Measurements from ENCODE around the gene KCNQ1.

KCNQ1 gene

DNA sequence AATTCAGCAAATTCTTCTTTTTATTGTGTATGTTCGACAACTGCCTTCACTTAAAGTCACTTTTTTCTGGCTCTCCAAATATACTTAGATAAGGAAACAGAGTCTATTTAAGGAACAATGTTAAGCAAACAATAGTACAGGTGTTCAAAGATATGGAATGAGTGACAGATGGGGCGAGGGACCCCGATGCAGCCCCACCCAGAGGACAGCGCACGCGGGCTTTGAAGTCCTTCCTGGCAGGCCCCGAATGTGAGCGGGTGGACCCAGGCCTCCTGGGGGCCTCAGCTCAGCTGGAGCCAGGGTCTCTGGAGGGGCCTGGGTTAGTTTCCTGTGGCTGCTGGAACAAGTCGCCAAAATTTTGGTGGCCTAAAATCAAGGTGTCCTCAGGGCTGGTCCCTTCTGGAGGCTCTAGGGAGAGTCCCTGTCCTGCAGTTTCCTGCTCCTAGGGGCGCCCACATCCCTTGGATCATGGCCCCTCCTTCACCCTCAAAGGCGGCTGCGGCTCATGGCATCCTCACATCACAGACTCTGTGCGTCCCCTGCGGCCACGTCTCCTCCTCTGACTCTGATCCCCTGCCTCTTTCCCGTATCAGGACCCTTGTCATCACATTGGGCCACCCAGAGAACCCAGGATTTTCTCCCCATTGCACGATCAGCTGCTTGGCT, 295.6 kb downstream of the KCNQ1 start:
- Mint-ChIP-seq H3K9me3 (no peaks in the 10 kb centered on the region), H3K4me3 (no peak overlapping the region), H3K27me3 (no peaks in the 10 kb centered on the region), H3K36me3 (peaks cover 7% of the 10 kb centered on the region), H3K4me1 (peaks cover 2% of the 10 kb centered on the region), H3K27ac (no peak overlapping the region)
- ATAC-seq (ENCODE audit: low read depth) (no peak), DNase-seq (ENCODE audit: low spot score in 2 of 2) (no peak)

GRCh38 chr11:2741006-2741376, 296.2 kb downstream of the KCNQ1 start:
- Mint-ChIP-seq H3K4me1 (peaks cover 2% of the 10 kb centered on the region), H3K4me3 (no peak overlapping the region), H3K27me3 (no peaks in the 10 kb centered on the region), H3K9me3 (no peaks in the 10 kb centered on the region), H3K27ac (no peak overlapping the region), H3K36me3 (peaks cover 9% of the 10 kb centered on the region)
- no peak for ATAC-seq (ENCODE audit: low read depth)
- no peak for DNase-seq (ENCODE audit: low spot score in 2 of 2)

- H3K4me1 Mint-ChIP-seq, result peaks cover 2% of the 10 kb centered on the region
Observed at GRCh38 chr11:2741377-2742131, 296.7 kb downstream of the KCNQ1 start.

DNA sequence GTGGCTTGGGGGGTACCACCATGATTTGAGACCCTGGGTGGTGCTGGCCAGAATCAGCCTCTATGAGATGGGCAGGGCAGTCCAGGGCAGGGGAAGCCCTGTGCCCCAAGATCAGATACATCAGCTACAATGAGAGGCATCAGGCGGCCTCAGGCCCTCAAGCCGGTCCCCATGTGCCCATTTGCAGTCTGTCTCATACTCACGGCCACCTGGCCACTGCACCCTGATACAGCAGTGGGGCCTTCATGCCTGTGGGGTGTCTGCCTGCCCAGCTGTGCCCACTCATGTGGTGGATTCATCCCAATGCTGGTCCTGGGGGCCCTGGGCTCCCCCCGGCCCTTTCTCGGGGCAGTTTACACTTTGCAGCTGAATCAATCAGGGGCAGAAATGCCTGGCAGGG, 297.4 kb downstream of the KCNQ1 start:
- Mint-ChIP-seq H3K4me3 (no peak overlapping the region), H3K9me3 (no peaks in the 10 kb centered on the region), H3K27ac (no peak overlapping the region), H3K36me3 (peaks cover 10% of the 10 kb centered on the region), H3K27me3 (no peaks in the 10 kb centered on the region), H3K4me1 (no peaks in the 10 kb centered on the region)
- no peak for ATAC-seq (ENCODE audit: low read depth)
- DNase-seq (ENCODE audit: low spot score in 2 of 2), result no peak

More at GRCh38 chr11:2741377-2742131, 296.7 kb downstream of the KCNQ1 start:
- DNase-seq (ENCODE audit: low spot score in 2 of 2) (no peak), ATAC-seq (ENCODE audit: low read depth) (no peak)
- no peak overlapping the region for H3K27ac Mint-ChIP-seq
- no peaks in the 10 kb centered on the region for H3K9me3 Mint-ChIP-seq
- H3K27me3 Mint-ChIP-seq, result no peaks in the 10 kb centered on the region
- peaks cover 9% of the 10 kb centered on the region for H3K36me3 Mint-ChIP-seq
- no peak overlapping the region for H3K4me3 Mint-ChIP-seq

DNA sequence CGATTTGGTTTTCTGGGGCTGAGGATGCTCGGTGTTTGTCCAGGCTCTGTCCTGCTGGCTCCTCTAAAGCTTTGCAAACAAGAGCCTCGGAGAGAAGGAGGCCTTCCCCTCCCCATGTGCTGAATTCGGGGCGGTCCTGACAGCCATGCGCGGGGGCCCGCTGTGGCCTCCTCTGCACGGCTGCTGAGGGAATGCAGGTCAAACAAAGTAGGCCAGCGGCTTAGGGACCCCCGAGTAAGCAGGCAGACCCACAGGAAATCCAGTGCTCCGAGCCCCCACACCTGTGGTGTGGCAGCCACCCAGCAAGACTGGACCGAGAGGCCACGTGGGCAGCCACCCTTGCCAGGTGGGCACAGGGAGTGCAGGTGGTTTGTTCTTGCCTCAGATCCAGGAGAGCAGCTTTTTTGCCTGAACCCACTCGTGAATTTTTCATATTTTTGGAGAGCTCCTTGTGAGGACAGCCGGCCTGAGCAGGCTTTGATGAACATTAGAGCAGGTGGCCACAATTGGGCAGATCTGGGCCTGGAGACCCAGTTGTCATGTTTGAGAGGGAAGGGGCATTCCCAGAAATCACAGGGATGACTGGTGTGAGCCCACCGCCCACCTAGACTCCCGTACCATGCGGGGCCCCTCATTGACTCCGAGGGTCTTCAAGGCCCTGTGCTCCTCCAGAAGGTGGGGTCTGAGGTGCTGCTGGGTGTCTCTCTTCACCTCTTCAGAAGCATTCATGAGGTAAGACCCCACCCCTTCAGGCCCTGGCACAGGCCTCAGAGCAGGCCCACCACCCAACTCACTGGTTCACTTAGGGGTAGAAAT, 298.0 kb downstream of the KCNQ1 start:
- Mint-ChIP-seq H3K36me3 (peaks cover 13% of the 10 kb centered on the region), H3K27me3 (no peaks in the 10 kb centered on the region), H3K9me3 (no peaks in the 10 kb centered on the region), H3K4me3 (no peak overlapping the region), H3K27ac (no peak overlapping the region), H3K4me1 (no peaks in the 10 kb centered on the region)
- no peak for DNase-seq (ENCODE audit: low spot score in 2 of 2)
- no peak for ATAC-seq (ENCODE audit: low read depth)

GRCh38 chr11:2743427-2744110, 298.8 kb downstream of the KCNQ1 start:
- ATAC-seq (ENCODE audit: low read depth) (no peak), DNase-seq (ENCODE audit: low spot score in 2 of 2) (no peak)
- Mint-ChIP-seq H3K9me3 (no peaks in the 10 kb centered on the region), H3K27me3 (no peaks in the 10 kb centered on the region), H3K27ac (no peak overlapping the region), H3K4me3 (no peak overlapping the region), H3K36me3 (peaks cover 13% of the 10 kb centered on the region), H3K4me1 (no peaks in the 10 kb centered on the region)

- peaks cover 18% of the 10 kb centered on the region for H3K36me3 Mint-ChIP-seq
Observed at GRCh38 chr11:2744166-2744565, 299.4 kb downstream of the KCNQ1 start.

DNA sequence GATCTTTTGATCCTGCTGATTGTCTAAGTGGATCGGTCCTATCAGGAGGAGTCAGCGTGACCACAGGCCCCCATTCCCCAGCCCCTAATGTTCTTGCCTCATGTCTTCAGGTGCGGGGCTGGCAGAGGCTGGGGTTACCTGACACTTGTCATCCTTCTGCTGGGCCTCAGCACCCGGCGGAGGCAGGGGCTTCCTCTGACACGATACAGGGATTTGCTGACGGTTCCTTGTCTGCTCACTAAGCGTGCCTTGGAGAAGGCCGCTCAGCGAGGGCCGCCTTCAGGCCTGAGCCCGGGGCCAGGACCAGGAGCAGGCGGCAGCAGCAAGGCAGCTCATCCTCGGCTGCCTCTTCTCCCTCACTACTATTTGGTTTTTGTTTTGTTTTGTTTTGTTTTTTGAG, 300.7 kb downstream of the KCNQ1 start:
- peaks cover 24% of the 10 kb centered on the region for H3K36me3 Mint-ChIP-seq
- no peaks in the 10 kb centered on the region for H3K27me3 Mint-ChIP-seq
- DNase-seq (ENCODE audit: low spot score in 2 of 2) (no peak), ATAC-seq (ENCODE audit: low read depth) (no peak)
- no peak overlapping the region for H3K27ac Mint-ChIP-seq
- H3K4me1 Mint-ChIP-seq, result no peaks in the 10 kb centered on the region
- H3K4me3 Mint-ChIP-seq, result no peak overlapping the region
- no peaks in the 10 kb centered on the region for H3K9me3 Mint-ChIP-seq

More at GRCh38 chr11:2744166-2744565, 299.4 kb downstream of the KCNQ1 start:
- no peaks in the 10 kb centered on the region for H3K9me3 Mint-ChIP-seq
- no peak for DNase-seq (ENCODE audit: low spot score in 2 of 2)
- H3K4me3 Mint-ChIP-seq, result no peak overlapping the region
- ATAC-seq (ENCODE audit: low read depth), result no peak
- no peak overlapping the region for H3K27ac Mint-ChIP-seq
- H3K4me1 Mint-ChIP-seq, result no peaks in the 10 kb centered on the region
- H3K27me3 Mint-ChIP-seq, result no peaks in the 10 kb centered on the region

GRCh38 chr11:2746401-2747247, 301.8 kb downstream of the KCNQ1 start:
- H3K27me3 Mint-ChIP-seq, result no peaks in the 10 kb centered on the region
- no peaks in the 10 kb centered on the region for H3K9me3 Mint-ChIP-seq
- H3K4me1 Mint-ChIP-seq, result no peaks in the 10 kb centered on the region
- ATAC-seq (ENCODE audit: low read depth) (no peak), DNase-seq (ENCODE audit: low spot score in 2 of 2) (no peak)
- no peak overlapping the region for H3K27ac Mint-ChIP-seq
- peaks cover 31% of the 10 kb centered on the region for H3K36me3 Mint-ChIP-seq
- H3K4me3 Mint-ChIP-seq, result no peak overlapping the region

DNA sequence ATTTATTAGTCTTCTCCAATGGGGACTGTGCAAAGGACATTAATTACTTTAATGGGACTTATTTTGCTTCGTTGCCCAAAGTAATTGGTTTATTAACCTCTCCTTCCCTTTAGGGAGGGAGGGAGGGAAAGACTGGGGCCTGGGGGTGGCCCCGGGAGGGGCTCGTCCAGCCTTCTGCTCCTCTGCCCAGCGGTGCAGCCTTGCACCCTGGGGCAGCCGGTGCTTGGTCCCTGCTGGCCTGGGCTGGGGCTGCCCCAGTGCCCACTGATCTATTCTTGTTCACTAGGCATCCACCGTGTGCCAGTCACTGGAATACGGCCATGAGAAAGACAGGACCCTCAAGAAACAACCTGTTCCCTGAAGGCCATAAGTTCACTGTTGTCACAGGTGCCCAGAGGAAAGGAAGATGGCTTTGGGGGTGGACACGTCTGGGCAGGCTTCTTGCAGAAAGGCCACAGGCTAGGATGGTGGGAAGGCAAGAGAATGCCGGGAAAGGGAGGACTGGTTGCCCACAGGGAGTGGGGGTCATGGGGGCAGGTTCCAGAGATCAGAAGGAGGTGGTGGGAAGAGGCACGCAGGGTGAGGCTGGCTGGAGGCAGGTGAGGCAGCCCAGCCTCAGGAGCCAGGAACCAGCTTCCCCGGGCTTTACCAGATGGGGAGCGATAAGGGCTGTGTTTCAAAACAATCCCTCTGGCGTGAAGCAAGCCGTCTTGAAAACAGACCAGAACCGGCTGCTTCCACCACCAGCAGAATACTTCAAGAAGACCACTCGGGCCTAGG, 302.6 kb downstream of the KCNQ1 start:
- no peak overlapping the region for H3K4me3 Mint-ChIP-seq

GRCh38 chr11:2748061-2748813, 303.4 kb downstream of the KCNQ1 start:
- Mint-ChIP-seq H3K27me3 (no peaks in the 10 kb centered on the region), H3K9me3 (no peaks in the 10 kb centered on the region), H3K36me3 (peaks cover 43% of the 10 kb centered on the region), H3K27ac (no peak overlapping the region), H3K4me1 (no peaks in the 10 kb centered on the region), H3K4me3 (no peak overlapping the region)
- DNase-seq (ENCODE audit: low spot score in 2 of 2) (no peak), ATAC-seq (ENCODE audit: low read depth) (no peak)

More for the DNA sequence above, 302.6 kb downstream of the KCNQ1 start:
- Mint-ChIP-seq H3K9me3 (no peaks in the 10 kb centered on the region), H3K4me1 (no peaks in the 10 kb centered on the region), H3K27ac (no peak overlapping the region), H3K27me3 (no peaks in the 10 kb centered on the region), H3K36me3 (peaks cover 35% of the 10 kb centered on the region)
- ATAC-seq (ENCODE audit: low read depth), result no peak
- no peak for DNase-seq (ENCODE audit: low spot score in 2 of 2)

All from memory B cell (primary cell).